Adrenal gland (tissue), 5 donors: ENCODE results near the gene MTG2.

Source experiments
- CTCF ChIP-seq, 6 experiments: fragments of 450-650 bp in 4 of 6; fragments of 200-600 bp in 2 of 6; sonication (generic) in 1 of 6; IDR thresholded peaks; 1 replicate in 5 of 6; 2 replicates in 1 of 6; pipeline versions ENCODE4 v1.5.1 to v1.8.0; 2016 to 2021; ENCODE audit warnings: antibody characterized with exemption in 6 of 6, mild to moderate bottlenecking in 2 of 6, moderate library complexity in 1 of 6
- POLR2A ChIP-seq, 2 donors: fragments of 450-650 bp; IDR thresholded peaks; one replicate each; pipeline ENCODE4 v1.6.1; 2017; ENCODE audit warnings: antibody characterized with exemption in 2 of 2, mild to moderate bottlenecking in 2 of 2, moderate library complexity in 1 of 2
- donor health status: DM: no; HTN: no; CAD: no.

GRCh38 chr20:62196286-62196685, 13.5 kb downstream of the MTG2 start:
- TF ChIP-seq CTCF (IDR thresholded peaks at IDR 0.05) (no peak), POLR2A (IDR thresholded peaks at IDR 0.05) (no peak)
